ENCODE results near the gene MROH7.

- TF ChIP-seq CTCF (IDR thresholded peaks at IDR 0.05 in 4 of 5, conservative IDR thresholded peaks at IDR 0.05 in 1 of 5) = no peak
- TF ChIP-seq POLR2A (IDR thresholded peaks at IDR 0.05) = no peak
Observed at GRCh38 chr1:54744696-54745095, 103.1 kb downstream of the MROH7 start.

All from gastrocnemius medialis (tissue), 4 donors.